SK-N-SH treated with all-trans-retinoic acid at 6 μM for 48 hours (cell line): ENCODE results near the gene RPS24.

Source experiments
- BACH2 ChIP-seq: fragments of 250-450 bp; sonication (Bioruptor Pico); IDR thresholded peaks from 2 replicates; pipeline ENCODE4 v1.9.0; 2021; ENCODE audit warnings: mild to moderate bottlenecking, borderline replicate concordance
- CSDC2 ChIP-seq: fragments of 250-450 bp; sonication (Bioruptor Pico); IDR thresholded peaks from 2 replicates; pipeline ENCODE4 v1.5.0; 2020; ENCODE audit warnings: mild to moderate bottlenecking, moderate library complexity
- GLIS3 ChIP-seq: fragments of 250-450 bp; sonication (Bioruptor Pico); IDR thresholded peaks from 2 replicates; pipeline ENCODE4 v1.5.0; 2020; ENCODE audit warnings: mild to moderate bottlenecking, moderate library complexity
- SNAI2 ChIP-seq: fragments of 250-450 bp; sonication (Bioruptor Pico); IDR thresholded peaks from 2 replicates; pipeline ENCODE4 v1.5.0; 2020; ENCODE audit warnings: mild to moderate bottlenecking, moderate library complexity
- ZFP30 ChIP-seq: fragments of 450-650 bp; formaldehyde crosslinking; IDR thresholded peaks from 2 replicates; pipeline ENCODE4 v1.5.0; 2022; ENCODE audit warnings: mild to moderate bottlenecking, moderate library complexity
- ZNF565 ChIP-seq: fragments of 450-650 bp; formaldehyde crosslinking; conservative IDR thresholded peaks from 2 replicates; pipeline ENCODE4 v1.5.0; 2020; ENCODE audit warnings: low read depth, mild to moderate bottlenecking, moderate library complexity
- TF ChIP-seq, protein P1 (sequence below): fragments of 250-450 bp; sonication (Bioruptor Pico); IDR thresholded peaks from 2 replicates; pipeline ENCODE4 v1.8.0; 2020; ENCODE audit warnings: mild to moderate bottlenecking, moderate library complexity, borderline replicate concordance
- TF ChIP-seq, protein P2 (sequence below): fragments of 250-450 bp; sonication (Bioruptor Pico); IDR thresholded peaks from 2 replicates; pipeline ENCODE4 v1.5.1; 2020; ENCODE audit warnings: low read depth, mild to moderate bottlenecking, moderate library complexity
- TF ChIP-seq, protein P3 (sequence below): fragments of 250-450 bp; sonication (Bioruptor Pico); IDR thresholded peaks from 2 replicates; pipeline ENCODE4 v1.5.1; 2021; ENCODE audit warnings: mild to moderate bottlenecking, moderate library complexity

DNA sequence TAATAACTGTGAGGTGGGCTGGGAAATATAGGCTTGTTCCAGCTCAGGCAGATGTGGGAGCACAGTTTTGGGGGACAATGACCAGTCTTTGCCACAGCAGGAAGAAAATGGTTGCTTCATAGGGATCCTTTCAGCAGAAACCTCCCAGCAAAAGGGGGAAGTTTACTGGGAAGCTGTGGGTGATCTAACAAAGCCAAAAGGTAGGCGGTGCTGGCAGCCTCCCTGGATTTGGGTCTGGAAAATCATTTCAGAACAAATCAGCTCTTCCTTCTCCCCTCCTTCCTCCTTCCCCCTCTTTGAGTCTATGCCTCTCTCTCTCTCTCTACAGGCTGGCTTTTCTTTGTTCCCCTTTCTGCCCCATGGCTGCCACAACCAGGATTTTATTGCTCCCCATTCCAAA, 16.2 kb downstream of the RPS24 start:
- TF ChIP-seq, protein P1, sequence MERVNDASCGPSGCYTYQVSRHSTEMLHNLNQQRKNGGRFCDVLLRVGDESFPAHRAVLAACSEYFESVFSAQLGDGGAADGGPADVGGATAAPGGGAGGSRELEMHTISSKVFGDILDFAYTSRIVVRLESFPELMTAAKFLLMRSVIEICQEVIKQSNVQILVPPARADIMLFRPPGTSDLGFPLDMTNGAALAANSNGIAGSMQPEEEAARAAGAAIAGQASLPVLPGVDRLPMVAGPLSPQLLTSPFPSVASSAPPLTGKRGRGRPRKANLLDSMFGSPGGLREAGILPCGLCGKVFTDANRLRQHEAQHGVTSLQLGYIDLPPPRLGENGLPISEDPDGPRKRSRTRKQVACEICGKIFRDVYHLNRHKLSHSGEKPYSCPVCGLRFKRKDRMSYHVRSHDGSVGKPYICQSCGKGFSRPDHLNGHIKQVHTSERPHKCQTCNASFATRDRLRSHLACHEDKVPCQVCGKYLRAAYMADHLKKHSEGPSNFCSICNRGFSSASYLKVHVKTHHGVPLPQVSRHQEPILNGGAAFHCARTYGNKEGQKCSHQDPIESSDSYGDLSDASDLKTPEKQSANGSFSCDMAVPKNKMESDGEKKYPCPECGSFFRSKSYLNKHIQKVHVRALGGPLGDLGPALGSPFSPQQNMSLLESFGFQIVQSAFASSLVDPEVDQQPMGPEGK (CRISPR knock-in tag): no peak
- TF ChIP-seq, protein P2, sequence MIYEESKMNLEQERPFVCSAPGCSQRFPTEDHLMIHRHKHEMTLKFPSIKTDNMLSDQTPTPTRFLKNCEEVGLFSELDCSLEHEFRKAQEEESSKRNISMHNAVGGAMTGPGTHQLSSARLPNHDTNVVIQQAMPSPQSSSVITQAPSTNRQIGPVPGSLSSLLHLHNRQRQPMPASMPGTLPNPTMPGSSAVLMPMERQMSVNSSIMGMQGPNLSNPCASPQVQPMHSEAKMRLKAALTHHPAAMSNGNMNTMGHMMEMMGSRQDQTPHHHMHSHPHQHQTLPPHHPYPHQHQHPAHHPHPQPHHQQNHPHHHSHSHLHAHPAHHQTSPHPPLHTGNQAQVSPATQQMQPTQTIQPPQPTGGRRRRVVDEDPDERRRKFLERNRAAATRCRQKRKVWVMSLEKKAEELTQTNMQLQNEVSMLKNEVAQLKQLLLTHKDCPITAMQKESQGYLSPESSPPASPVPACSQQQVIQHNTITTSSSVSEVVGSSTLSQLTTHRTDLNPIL (CRISPR knock-in tag): no peak
- TF ChIP-seq ZNF565 (CRISPR knock-in tag): no peak
- no peak for TF ChIP-seq ZFP30 (CRISPR knock-in tag)
- no peak for TF ChIP-seq BACH2 (CRISPR knock-in tag)
- TF ChIP-seq SNAI2 (CRISPR knock-in tag): no peak
- TF ChIP-seq, protein P3, sequence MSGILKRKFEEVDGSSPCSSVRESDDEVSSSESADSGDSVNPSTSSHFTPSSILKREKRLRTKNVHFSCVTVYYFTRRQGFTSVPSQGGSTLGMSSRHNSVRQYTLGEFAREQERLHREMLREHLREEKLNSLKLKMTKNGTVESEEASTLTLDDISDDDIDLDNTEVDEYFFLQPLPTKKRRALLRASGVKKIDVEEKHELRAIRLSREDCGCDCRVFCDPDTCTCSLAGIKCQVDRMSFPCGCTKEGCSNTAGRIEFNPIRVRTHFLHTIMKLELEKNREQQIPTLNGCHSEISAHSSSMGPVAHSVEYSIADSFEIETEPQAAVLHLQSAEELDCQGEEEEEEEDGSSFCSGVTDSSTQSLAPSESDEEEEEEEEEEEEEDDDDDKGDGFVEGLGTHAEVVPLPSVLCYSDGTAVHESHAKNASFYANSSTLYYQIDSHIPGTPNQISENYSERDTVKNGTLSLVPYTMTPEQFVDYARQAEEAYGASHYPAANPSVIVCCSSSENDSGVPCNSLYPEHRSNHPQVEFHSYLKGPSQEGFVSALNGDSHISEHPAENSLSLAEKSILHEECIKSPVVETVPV: no peak
- no peak for TF ChIP-seq GLIS3
- no peak for TF ChIP-seq CSDC2 (CRISPR knock-in tag)
